ENCODE measurements around the gene BRICD5.

BRICD5 gene

GRCh38 chr16:2180962-2181923, 29.4 kb downstream of the BRICD5 start:
- DNase-seq = no peak

- no peak for DNase-seq
These were observed 30.2 kb downstream of the BRICD5 start for GRCh38 chr16:2180461-2180860.

GRCh38 chr16:2179576-2179975, 31.1 kb downstream of the BRICD5 start:
- DNase-seq = no peak

GRCh38 chr16:2179107-2179501, 31.6 kb downstream of the BRICD5 start:
- no peak for DNase-seq

- DNase-seq = peak; percentile 16 to 67 (median 38)
These were observed 32.1 kb downstream of the BRICD5 start for GRCh38 chr16:2178321-2179106.

GRCh38 chr16:2177561-2177960, 33.1 kb downstream of the BRICD5 start:
- DNase-seq = no peak

GRCh38 chr16:2177101-2177500, 33.6 kb downstream of the BRICD5 start:
- DNase-seq = no peak

GRCh38 chr16:2176047-2176446, 34.6 kb downstream of the BRICD5 start:
- DNase-seq = no peak

GRCh38 chr16:2175454-2175853, 35.2 kb downstream of the BRICD5 start:
- no peak for DNase-seq

GRCh38 chr16:2174396-2175131, 36.1 kb downstream of the BRICD5 start:
- no peak for DNase-seq

- DNase-seq = no peak
These were observed 36.7 kb downstream of the BRICD5 start for GRCh38 chr16:2173916-2174315.

GRCh38 chr16:2173366-2173765, 37.3 kb downstream of the BRICD5 start:
- DNase-seq = no peak

GRCh38 chr16:2172688-2173335, 37.9 kb downstream of the BRICD5 start:
- no peak for DNase-seq

- DNase-seq = no peak
These were observed 39.0 kb downstream of the BRICD5 start for GRCh38 chr16:2171601-2172178.

GRCh38 chr16:2170587-2171435, 39.9 kb downstream of the BRICD5 start:
- DNase-seq = no peak

GRCh38 chr16:2170080-2170479, 40.6 kb downstream of the BRICD5 start:
- no peak for DNase-seq

GRCh38 chr16:2167068-2167638, 43.5 kb downstream of the BRICD5 start:
- DNase-seq = no peak

GRCh38 chr16:2166263-2167067, 44.2 kb downstream of the BRICD5 start:
- DNase-seq = no peak

GRCh38 chr16:2165861-2166260, 44.8 kb downstream of the BRICD5 start:
- no peak for DNase-seq
